DND-41 (cell line): Measurements from ENCODE around the gene RBM20.

ENCODE experiments used
- CTCF ChIP-seq: IDR thresholded peaks from 2 replicates; pipeline ENCODE4 v1.5.1; 2012; ENCODE audit warnings: borderline replicate concordance, low read length, moderate library complexity, mild to moderate bottlenecking; ENCODE audit not compliant: poor library complexity, severe bottlenecking; ENCODE audit errors: extremely low read depth
- EZH2 ChIP-seq: IDR thresholded peaks from 3 replicates; pipeline ENCODE4 v1.6.1; 2012; ENCODE audit warnings: borderline replicate concordance, low read depth, mild to moderate bottlenecking, moderate library complexity, low read length, inconsistent platforms; ENCODE audit not compliant: severe bottlenecking

GRCh38 chr10:110876000-110876399 lies 231.9 kb downstream of the RBM20 start:
- no peak for TF ChIP-seq CTCF
- TF ChIP-seq EZH2: no peak
